Neural crest cell (in vitro differentiated cells): ENCODE results near the gene CYP26B1. TPM values are rescaled to one million over a fixed set of nuclear protein-coding genes. Genes with fewer than 3 reads are reported as not detected.

Experiments used
- DNase-seq: peaks from one replicate; pipeline ENCODE4 v3.0.0; 2021; ENCODE audit warnings: low read depth, mixed read lengths, low spot score
- H3K27ac Mint-ChIP-seq: one replicate; pipeline ENCODE4 v1.8.0; 2021; ENCODE audit warnings: mild to moderate bottlenecking, mixed read lengths; ENCODE audit not compliant: unreplicated experiment
- H3K27me3 Mint-ChIP-seq: 2 replicates; pipeline ENCODE4 v1.8.0; 2021; ENCODE audit warnings: low read depth, mild to moderate bottlenecking, mixed read lengths
- H3K36me3 Mint-ChIP-seq: 2 replicates; pipeline ENCODE4 v1.8.0; 2021; ENCODE audit warnings: low read depth, mild to moderate bottlenecking, mixed read lengths
- H3K4me1 Mint-ChIP-seq: 2 replicates; pipeline ENCODE4 v1.8.0; 2021; ENCODE audit warnings: mixed read lengths
- H3K4me3 Mint-ChIP-seq: one replicate; pipeline ENCODE4 v1.8.0; 2021; ENCODE audit warnings: mild to moderate bottlenecking, mixed read lengths
- H3K9me3 Mint-ChIP-seq: 2 replicates; pipeline ENCODE4 v1.8.0; 2021; ENCODE audit warnings: mixed read lengths
- CTCF ChIP-seq: fragments of 200-600 bp; sonication (generic); conservative IDR thresholded peaks from 2 replicates; pipeline ENCODE4 v1.5.0; 2021; ENCODE audit warnings: antibody characterized with exemption, mild to moderate bottlenecking
- total RNA-seq: library from RNA; stranded (reverse); gene quantifications from 2 replicates; pipeline ENCODE4 v1.2.1, GENCODE V29; 2021

CYP26B1 gene
- total RNA-seq, 1 donor from 2014 or later = 16.4 TPM

- Mint-ChIP-seq H3K27me3 (peaks cover 90% of the 10 kb centered on the region), H3K36me3 (no peaks in the 10 kb centered on the region), H3K27ac (no peak overlapping the region), H3K4me1 (peaks cover 64% of the 10 kb centered on the region), H3K4me3 (peak overlapping the region; percentile 86), H3K9me3 (no peaks in the 10 kb centered on the region)
- TF ChIP-seq CTCF = peak; percentile 86
- DNase-seq = peak; percentile 96
Measured at GRCh38 chr2:72150157-72150860, 2.6 kb upstream of the CYP26B1 start.

GRCh38 chr2:72149556-72150156 is 2.0 kb upstream of the CYP26B1 start:
- H3K4me1 Mint-ChIP-seq = peaks cover 58% of the 10 kb centered on the region
- peaks cover 88% of the 10 kb centered on the region for H3K27me3 Mint-ChIP-seq
- no peaks in the 10 kb centered on the region for H3K9me3 Mint-ChIP-seq
- no peak for DNase-seq
- H3K4me3 Mint-ChIP-seq = peak overlapping the region; percentile 86
- no peak overlapping the region for H3K27ac Mint-ChIP-seq
- H3K36me3 Mint-ChIP-seq = no peaks in the 10 kb centered on the region
- TF ChIP-seq CTCF = no peak

- peak overlapping the region; percentile 91 for H3K4me3 Mint-ChIP-seq
- H3K9me3 Mint-ChIP-seq = no peaks in the 10 kb centered on the region
- H3K27ac Mint-ChIP-seq = peak overlapping the region; percentile 90
- H3K27me3 Mint-ChIP-seq = peaks cover 85% of the 10 kb centered on the region
- peaks cover 56% of the 10 kb centered on the region for H3K4me1 Mint-ChIP-seq
- no peaks in the 10 kb centered on the region for H3K36me3 Mint-ChIP-seq
- DNase-seq = no peak
- no peak for TF ChIP-seq CTCF
Measured at GRCh38 chr2:72148837-72149555, 1.3 kb upstream of the CYP26B1 start.

- TF ChIP-seq CTCF = no peak
- H3K9me3 Mint-ChIP-seq = no peaks in the 10 kb centered on the region
- no peaks in the 10 kb centered on the region for H3K36me3 Mint-ChIP-seq
- DNase-seq = no peak
- peaks cover 89% of the 10 kb centered on the region for H3K27me3 Mint-ChIP-seq
- H3K4me3 Mint-ChIP-seq = peak overlapping the region; percentile 91
- H3K27ac Mint-ChIP-seq = peak overlapping the region; percentile 90
- peaks cover 60% of the 10 kb centered on the region for H3K4me1 Mint-ChIP-seq
Measured at GRCh38 chr2:72148003-72148836, 558 bp upstream of the CYP26B1 start.
